Kidney glomerular epithelial cell (primary cell): ENCODE data around the gene SYT2.
"Not testable (repeated sequence)": the region's sequence is repeated elsewhere in the genome, so short reads cannot be mapped to it uniquely, and the experiment has no call there.

Source experiments
- DNase-seq: peaks from one replicate; lab custom pipeline; 2025; lab: John Stamatoyannopoulos, UW

SYT2 gene

GRCh38 chr1:202710070-202711045 is at the start of gene SYT2:
TSS of gene SYT2 (minus strand) at chr1:202710454. CDS start at chr1:202605772, 104,682 bp downstream.
- DNase-seq = no peak

DNA sequence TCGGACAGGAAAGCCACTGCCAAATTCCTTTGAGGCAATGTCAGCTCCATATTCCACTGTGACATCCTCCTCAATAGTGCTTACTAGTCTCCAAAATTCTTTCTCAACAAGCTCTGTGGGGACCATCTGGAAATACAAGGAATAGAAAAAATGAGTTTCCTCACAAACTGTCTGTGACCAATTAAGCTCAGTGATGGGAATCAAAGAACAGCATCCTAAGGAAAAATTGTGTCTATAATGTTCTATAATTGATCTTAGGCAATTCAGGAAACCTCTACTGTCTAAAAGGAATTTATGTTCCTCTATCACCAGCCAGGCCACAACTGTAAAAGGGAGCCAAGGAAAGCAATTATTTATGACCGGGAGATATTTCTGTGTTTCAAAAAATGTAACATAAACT is 46.1 kb upstream of the SYT2 start:
- no peak for DNase-seq

DNA sequence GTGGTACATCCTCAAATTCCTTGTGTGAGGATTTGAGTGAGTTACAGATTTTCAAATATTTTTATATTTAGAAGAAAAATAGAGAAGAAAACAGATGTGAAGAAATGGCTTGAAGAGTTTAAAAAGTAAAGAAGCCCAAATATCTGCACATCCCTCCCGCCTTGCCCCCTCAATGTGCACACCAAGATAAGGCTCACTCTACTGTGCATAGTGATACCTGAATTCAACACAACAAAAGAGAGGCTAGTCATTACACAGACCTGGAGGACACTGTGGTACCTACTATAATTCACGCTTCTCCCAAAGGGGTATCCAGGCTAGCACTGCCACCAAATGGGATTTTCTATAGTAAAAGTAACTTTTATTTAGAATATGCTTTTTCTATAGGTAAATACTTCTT is 44.0 kb upstream of the SYT2 start:
- DNase-seq = no peak

GRCh38 chr1:202752774-202753173 is 42.5 kb upstream of the SYT2 start:
- DNase-seq = no peak

DNA sequence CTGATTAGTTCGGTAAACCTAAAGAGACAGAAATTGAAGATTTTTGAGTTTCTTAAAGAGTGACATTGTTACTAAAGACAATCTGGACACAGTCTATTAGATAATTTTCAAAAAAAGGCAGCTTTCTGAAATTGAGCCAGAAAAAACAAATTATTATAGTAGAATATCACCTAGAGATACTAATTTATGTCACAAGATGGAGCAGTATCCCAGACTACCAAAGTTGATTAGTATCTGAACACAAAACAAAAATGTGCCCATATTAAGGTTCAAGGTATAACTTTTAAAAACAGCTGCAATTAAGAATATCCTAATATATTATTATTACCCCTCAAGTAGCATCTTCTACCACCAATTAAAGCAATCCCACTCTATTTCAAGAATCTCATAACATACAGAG is 40.5 kb upstream of the SYT2 start:
- DNase-seq = no peak

- no peak for DNase-seq
Measured at GRCh38 chr1:202750024-202750423, 39.8 kb upstream of the SYT2 start.

DNA sequence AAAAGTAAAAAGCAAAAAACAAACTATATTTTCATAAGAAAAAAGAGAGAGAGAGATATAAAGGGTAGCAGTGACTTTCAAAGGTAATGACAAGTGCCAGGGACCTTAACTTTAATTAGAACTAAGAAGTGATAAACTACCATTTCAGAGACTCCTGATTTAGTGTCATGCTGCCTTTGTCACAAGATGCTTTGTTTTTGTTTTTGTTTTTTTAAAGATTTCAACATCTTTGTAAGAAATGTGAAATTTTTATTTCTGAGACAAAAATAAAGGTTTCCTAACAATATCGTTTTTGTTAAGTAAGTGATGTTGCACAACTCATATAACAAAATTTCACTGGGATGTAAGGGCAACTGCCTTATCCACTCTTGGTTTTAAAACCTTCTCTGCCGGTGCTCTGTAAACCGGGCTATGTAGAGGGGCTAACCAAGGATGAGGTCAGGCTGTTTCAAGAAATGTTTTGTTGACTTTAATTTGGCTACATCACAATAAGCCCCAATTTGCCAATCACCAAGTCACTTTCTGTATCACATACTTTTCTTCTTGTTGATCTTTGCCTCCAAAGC is 35.2 kb upstream of the SYT2 start:
- DNase-seq = no peak

- not testable (repeated sequence) for DNase-seq
Measured at GRCh38 chr1:202744770-202745169, 34.5 kb upstream of the SYT2 start.

- no peak for DNase-seq
Measured at GRCh38 chr1:202742496-202742895, 32.2 kb upstream of the SYT2 start.

DNA sequence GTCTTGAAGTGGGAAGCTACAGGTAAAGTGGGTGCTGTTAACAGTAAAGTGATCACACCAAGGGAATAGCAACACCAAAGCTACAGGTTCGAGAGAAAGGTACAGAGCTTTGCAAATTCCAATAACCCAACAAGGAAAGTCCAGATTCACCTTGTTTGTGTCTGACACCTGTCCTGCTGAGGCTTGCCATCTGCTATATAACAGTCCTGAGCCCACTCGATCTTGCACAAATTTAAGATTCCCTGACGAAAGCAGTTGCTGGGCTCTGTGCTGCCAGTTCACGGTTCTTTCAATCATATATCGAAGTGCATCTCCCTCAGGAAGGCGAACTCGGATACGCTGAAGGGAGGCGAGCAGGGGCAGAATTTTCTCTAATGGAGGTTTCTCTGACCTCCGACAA is 23.0 kb upstream of the SYT2 start:
- DNase-seq = no peak

DNA sequence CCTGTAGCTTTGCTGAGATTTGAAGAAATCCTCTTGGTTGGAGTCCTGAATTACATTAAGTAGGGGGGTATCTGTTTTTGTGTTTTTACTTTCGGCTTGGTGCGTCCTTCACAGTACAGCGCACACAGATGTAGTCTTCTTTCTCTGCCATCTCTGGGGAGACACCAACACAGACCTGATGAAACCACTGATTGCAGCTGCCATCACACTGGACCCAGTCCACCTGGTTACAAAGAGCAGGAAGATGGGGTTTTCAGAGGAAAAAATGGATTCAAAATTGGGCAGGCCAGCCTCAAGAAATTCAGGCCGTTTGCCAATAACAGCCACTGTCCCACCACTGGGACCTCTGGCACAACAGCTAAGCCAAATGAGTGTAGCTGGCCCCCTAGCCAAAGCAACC is 18.7 kb upstream of the SYT2 start:
- DNase-seq = no peak

- no peak for DNase-seq
Measured at GRCh38 chr1:202725526-202725925, 15.3 kb upstream of the SYT2 start.

DNA sequence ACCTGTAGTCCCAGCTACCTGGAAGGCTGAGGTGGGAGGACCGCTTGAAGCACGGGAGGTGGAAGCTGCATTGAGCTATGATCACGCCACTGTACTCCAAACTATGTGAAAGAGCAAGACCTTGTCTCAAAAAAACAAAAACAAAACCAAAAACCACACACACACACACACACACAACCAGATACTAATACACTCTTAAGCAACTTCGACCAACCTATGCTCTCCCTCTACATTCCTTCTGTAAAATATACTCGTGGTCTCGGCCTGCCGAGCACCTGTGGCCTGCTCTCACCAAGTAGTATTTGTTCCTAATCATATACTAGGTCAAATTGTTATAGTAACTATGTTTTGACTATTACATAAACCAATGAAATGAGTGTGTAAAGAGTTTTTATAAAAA is 13.5 kb upstream of the SYT2 start:
- no peak for DNase-seq

- DNase-seq = not testable (repeated sequence)
Measured at GRCh38 chr1:202723046-202723445, 12.8 kb upstream of the SYT2 start.

GRCh38 chr1:202716654-202717053 is 6.4 kb upstream of the SYT2 start:
- no peak for DNase-seq

- not testable (repeated sequence) for DNase-seq
Measured at GRCh38 chr1:202714202-202714601, 3.9 kb upstream of the SYT2 start.

- peak; percentile 13 for DNase-seq
Measured at GRCh38 chr1:202713110-202713509, 2.9 kb upstream of the SYT2 start.

GRCh38 chr1:202711949-202712635 is 1.8 kb upstream of the SYT2 start:
- DNase-seq = no peak

DNA sequence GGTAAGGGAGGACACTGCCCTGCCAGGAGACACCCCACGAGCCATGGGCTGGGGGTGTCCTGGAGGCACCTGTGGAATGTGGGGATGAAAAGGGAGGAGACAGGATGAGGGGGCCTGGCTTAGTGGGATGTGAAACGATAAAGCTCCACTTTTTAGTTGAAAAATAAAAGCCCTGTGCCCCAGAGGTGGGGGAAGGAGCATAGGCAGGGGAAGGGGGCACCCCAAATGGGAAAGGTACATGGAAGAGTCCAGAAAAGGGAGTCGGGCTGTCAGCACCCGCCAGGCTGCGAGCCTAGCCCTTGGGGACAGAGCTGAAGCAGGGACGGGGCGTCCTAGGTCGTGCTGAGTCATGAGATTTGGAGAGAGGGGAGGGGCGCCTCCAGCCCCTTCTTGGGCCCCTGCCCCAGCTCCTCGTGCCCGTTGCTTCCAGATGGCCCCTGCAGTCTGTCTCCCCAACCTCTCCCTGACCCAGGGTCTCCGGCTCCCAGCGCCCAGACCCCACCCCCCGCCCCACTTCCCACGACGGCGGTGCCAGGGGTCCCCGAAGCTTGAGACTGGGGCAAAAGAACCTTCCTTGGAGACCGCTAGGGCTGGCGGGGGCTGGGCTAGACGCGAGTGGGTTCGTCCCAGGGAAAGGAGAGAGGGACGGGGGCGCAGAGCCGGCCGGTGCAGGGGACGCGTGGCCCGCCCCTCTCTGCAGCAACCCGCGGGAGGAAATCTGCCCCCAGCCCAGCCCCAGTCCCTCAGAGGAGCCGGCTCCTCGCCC is 795 bp downstream of the SYT2 start:
- no peak for DNase-seq

DNA sequence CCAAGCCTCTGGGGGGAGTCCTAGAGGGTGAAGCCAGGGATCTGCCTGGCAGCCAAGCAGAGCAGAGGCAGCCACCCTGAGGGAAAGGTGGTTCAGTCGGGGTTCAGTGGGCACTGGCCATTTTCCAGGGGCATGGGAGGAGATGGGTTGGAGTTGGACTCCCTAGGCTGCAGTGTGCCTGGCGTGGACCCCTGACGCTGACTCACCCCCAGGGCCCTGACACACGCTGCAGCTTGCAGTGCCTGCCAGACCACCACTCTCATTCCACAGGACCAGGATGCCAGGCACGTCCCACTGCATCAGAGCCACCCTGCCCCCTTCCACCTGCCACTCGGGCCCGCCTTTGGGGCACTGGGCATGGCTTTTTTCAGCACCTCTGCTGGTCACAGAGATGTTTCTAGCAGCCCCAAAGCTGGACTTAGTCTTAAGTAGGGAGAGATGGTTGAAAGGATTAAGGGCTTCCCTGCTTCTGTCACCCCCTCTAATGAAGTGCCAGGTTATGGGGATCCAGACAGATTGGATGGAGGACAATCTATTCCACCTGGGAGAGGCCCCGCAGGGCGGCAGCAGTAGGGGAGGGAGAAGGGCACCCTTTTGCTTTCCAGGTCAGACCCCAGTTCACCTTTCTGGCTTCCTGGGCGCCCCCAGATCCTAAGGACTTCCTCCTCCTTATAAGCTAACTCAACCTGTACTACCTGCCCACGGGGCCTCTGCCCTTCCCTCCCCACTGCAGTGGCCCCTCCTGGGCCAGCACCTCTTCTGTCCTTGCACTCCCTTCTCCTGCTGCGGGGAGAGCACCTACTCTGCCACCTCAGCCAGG is 1.6 kb downstream of the SYT2 start:
- no peak for DNase-seq

GRCh38 chr1:202706851-202707250 is 3.4 kb downstream of the SYT2 start:
- no peak for DNase-seq
